Uterus (tissue), 2 donors: ENCODE results near the gene CFDP1.

Experiments
- POLR2A ChIP-seq, 2 donors: fragments of 450-650 bp; IDR thresholded peaks; one replicate each; pipeline ENCODE4 v1.6.1; 2016; ENCODE audit warnings: antibody characterized with exemption in 2 of 2, mild to moderate bottlenecking in 1 of 2, moderate library complexity in 1 of 2
- TF ChIP-seq, protein P1 (sequence below), 4 experiments: fragments of 200-600 bp in 2 of 4; fragments of 450-650 bp in 2 of 4; sonication (generic) in 2 of 4; IDR thresholded peaks; one replicate each; pipeline ENCODE4 v1.5.1; 2016 to 2019; ENCODE audit warnings: antibody characterized with exemption in 4 of 4, mild to moderate bottlenecking in 2 of 4, moderate library complexity in 1 of 4

- TF ChIP-seq, protein P1, sequence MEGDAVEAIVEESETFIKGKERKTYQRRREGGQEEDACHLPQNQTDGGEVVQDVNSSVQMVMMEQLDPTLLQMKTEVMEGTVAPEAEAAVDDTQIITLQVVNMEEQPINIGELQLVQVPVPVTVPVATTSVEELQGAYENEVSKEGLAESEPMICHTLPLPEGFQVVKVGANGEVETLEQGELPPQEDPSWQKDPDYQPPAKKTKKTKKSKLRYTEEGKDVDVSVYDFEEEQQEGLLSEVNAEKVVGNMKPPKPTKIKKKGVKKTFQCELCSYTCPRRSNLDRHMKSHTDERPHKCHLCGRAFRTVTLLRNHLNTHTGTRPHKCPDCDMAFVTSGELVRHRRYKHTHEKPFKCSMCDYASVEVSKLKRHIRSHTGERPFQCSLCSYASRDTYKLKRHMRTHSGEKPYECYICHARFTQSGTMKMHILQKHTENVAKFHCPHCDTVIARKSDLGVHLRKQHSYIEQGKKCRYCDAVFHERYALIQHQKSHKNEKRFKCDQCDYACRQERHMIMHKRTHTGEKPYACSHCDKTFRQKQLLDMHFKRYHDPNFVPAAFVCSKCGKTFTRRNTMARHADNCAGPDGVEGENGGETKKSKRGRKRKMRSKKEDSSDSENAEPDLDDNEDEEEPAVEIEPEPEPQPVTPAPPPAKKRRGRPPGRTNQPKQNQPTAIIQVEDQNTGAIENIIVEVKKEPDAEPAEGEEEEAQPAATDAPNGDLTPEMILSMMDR (IDR thresholded peaks at IDR 0.05), result no peak
- TF ChIP-seq POLR2A (IDR thresholded peaks at IDR 0.05), result no peak
Observed at GRCh38 chr16:75421820-75422126, 11.5 kb downstream of the CFDP1 start.
